Measurements from ENCODE around the gene PCDHGA10. TPM values are rescaled to one million over a fixed set of nuclear protein-coding genes. Genes with fewer than 3 reads are reported as not detected.

PCDHGA10 gene
- total RNA-seq, 1 experiment from 2014 or later: 3.6 TPM

DNA sequence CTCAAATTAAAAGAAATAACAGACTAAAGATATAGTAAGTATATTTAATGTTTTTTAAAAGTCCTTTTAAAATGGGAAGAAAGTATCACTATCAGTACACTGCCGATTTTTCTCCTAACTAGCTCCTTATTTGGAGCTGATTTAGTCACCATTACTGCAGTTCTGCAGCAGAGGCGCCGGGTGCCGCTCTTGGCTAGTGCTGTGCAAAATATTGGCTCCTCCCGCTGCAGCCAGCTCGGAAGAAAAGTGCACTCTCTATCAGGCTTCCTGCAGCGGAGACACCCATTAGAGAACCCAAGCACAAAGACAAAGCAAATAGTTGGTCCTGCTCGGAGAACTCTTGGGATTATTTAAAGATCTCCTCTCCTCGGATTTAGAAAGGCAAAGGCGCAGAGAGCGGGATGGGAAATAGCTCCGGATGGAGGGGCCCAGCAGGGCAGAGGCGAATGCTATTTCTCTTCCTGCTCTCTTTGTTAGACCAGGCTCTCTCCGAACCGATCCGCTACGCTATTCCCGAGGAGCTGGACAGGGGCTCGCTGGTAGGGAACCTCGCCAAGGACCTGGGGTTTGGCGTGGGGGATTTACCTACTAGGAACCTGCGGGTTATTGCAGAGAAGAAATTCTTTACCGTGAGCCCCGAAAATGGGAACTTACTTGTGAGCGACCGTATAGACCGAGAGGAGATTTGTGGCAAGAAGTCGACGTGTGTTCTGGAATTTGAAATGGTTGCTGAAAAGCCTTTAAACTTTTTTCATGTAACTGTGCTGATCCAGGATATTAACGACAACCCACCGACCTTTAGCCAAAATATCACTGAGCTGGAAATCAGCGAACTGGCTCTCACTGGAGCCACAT is 42.6 kb upstream of the PCDHGA10 start, which contains the start of gene PCDHGB3:
TSS of gene PCDHGB3 (plus strand) at position 249 of the 855 bp plus-strand sequence. CDS start at position 402, 153 bp downstream.
- Histone ChIP-seq H3K4me1 (ENCODE audit: insufficient read depth, low read length, poor library complexity, severe bottlenecking) (no peaks in the 10 kb centered on the region), H3K27ac (ENCODE audit: low read depth, low read length, poor library complexity, severe bottlenecking) (no peak within 1 kb of the TSS), H3K27me3 (replicated peaks; ENCODE audit: insufficient read depth, low read depth, low read length, poor library complexity) (no peaks in the 10 kb centered on the region), H3K36me3 (ENCODE audit: insufficient read depth, low read length, poor library complexity, severe bottlenecking) (no peaks in the 10 kb centered on the region), H3K4me3 (ENCODE audit: low read depth, low read length, poor library complexity, severe bottlenecking) (no peak within 1 kb of the TSS), H3K9me3 (ENCODE audit: low read depth, low read length, poor library complexity, severe bottlenecking) (peaks cover 26% of the 10 kb centered on the region)
- TF ChIP-seq, protein P1, sequence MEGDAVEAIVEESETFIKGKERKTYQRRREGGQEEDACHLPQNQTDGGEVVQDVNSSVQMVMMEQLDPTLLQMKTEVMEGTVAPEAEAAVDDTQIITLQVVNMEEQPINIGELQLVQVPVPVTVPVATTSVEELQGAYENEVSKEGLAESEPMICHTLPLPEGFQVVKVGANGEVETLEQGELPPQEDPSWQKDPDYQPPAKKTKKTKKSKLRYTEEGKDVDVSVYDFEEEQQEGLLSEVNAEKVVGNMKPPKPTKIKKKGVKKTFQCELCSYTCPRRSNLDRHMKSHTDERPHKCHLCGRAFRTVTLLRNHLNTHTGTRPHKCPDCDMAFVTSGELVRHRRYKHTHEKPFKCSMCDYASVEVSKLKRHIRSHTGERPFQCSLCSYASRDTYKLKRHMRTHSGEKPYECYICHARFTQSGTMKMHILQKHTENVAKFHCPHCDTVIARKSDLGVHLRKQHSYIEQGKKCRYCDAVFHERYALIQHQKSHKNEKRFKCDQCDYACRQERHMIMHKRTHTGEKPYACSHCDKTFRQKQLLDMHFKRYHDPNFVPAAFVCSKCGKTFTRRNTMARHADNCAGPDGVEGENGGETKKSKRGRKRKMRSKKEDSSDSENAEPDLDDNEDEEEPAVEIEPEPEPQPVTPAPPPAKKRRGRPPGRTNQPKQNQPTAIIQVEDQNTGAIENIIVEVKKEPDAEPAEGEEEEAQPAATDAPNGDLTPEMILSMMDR (conservative IDR thresholded peaks at IDR 0.05; ENCODE audit: low read depth, low read length): peak; percentile 45
- no peak for TF ChIP-seq EZH2 (IDR thresholded peaks at IDR 0.05; ENCODE audit: borderline replicate concordance, low read depth, low read length, poor library complexity, severe bottlenecking)
- intact Hi-C loops (cut with micrococcal nuclease; ENCODE audit: unreplicated experiment): no loop called here
- DNase-seq (ENCODE audit: low spot score): peak; percentile 48
- no TSS peak for BruUV-seq (replicated peaks)
- ChIA-PET POLR2A (ENCODE audit: low non-redundant PET) (interaction anchor here (0.7 kb wide), 1 partner anchor 238 kb away, joined by 4 read pairs; no protein-coding TSS in a partner anchor), CTCF (interaction anchor here (0.5 to 0.8 kb wide), 4 partner anchors 51 to 197 kb away, joined by 3 to 4 read pairs (median 4); no protein-coding TSS in a partner anchor)

DNA sequence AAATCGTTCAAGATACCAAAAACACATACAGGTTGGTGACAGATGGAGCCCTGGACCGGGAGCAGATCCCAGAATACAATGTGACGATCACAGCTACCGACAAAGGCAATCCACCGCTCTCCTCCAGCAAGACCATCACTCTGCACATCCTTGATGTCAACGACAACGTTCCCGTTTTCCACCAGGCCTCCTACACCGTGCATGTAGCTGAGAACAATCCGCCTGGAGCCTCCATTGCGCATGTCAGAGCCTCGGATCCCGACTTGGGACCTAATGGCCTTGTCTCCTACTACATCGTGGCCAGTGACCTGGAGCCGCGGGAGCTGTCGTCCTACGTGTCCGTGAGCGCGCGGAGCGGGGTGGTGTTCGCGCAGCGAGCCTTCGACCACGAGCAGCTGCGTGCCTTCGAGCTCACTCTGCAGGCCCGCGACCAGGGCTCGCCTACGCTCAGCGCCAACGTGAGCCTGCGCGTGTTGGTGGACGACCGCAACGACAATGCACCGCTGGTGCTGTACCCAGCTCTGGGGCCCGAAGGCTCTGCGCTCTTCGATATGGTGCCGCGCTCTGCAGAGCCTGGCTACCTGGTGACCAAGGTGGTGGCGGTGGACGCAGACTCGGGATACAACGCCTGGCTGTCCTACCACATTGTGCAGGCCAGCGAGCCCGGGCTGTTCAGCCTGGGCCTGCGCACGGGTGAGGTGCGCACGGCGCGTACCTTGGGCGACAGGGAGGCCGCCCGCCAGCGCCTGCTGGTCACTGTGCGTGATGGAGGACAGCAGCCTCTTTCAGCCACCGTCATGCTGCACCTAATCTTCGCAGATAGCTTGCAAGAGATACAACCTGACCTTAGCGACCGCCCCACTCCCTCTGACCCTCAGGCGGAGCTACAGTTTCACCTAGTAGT is 41.0 kb upstream of the PCDHGA10 start:
- Histone ChIP-seq H3K4me3 (ENCODE audit: low read depth, low read length, poor library complexity, severe bottlenecking) (no peak overlapping the region), H3K27ac (ENCODE audit: low read depth, low read length, poor library complexity, severe bottlenecking) (no peak overlapping the region), H3K27me3 (replicated peaks; ENCODE audit: insufficient read depth, low read depth, low read length, poor library complexity) (no peaks in the 10 kb centered on the region), H3K4me1 (ENCODE audit: insufficient read depth, low read length, poor library complexity, severe bottlenecking) (no peaks in the 10 kb centered on the region), H3K36me3 (ENCODE audit: insufficient read depth, low read length, poor library complexity, severe bottlenecking) (no peaks in the 10 kb centered on the region), H3K9me3 (ENCODE audit: low read depth, low read length, poor library complexity, severe bottlenecking) (peaks cover 25% of the 10 kb centered on the region)
- CTCF ChIA-PET: no interaction called here
- TF ChIP-seq, protein P1 (conservative IDR thresholded peaks at IDR 0.05; ENCODE audit: low read depth, low read length): no peak
- TF ChIP-seq EZH2 (IDR thresholded peaks at IDR 0.05; ENCODE audit: borderline replicate concordance, low read depth, low read length, poor library complexity, severe bottlenecking): no peak
- intact Hi-C loops (cut with micrococcal nuclease; ENCODE audit: unreplicated experiment): no loop called here
- BruUV-seq (replicated peaks): no TSS peak
- DNase-seq (ENCODE audit: low spot score): no peak
- POLR2A ChIA-PET (ENCODE audit: low non-redundant PET): interaction anchor here (0.6 kb wide), 1 partner anchor 37 kb away, joined by 3 read pairs; no protein-coding TSS in a partner anchor

GRCh38 chr5:141373673-141374317 is 39.0 kb upstream of the PCDHGA10 start, which contains the start of gene PCDHGA6:
TSS of gene PCDHGA6 (plus strand) at chr5:141373891. CDS start at chr5:141374084, 193 bp downstream.
- CTCF ChIA-PET: interaction anchor here (0.6 to 1.4 kb wide), 5 partner anchors 151 to 194 kb away, joined by 3 to 13 read pairs (median 8); partner anchors contain the start of gene PCDHB14
- H3K4me3 ChIP-seq (ENCODE audit: low read depth, low read length, poor library complexity, severe bottlenecking): peak within 1 kb of the TSS; percentile 51
- POLR2A ChIA-PET (ENCODE audit: low non-redundant PET): no interaction called here

More at GRCh38 chr5:141373673-141374317, 39.0 kb upstream of the PCDHGA10 start, which contains the start of gene PCDHGA6:
- Histone ChIP-seq H3K27ac (ENCODE audit: low read depth, low read length, poor library complexity, severe bottlenecking) (peak within 1 kb of the TSS; percentile 59), H3K9me3 (ENCODE audit: low read depth, low read length, poor library complexity, severe bottlenecking) (peaks cover 30% of the 10 kb centered on the region), H3K36me3 (ENCODE audit: insufficient read depth, low read length, poor library complexity, severe bottlenecking) (no peaks in the 10 kb centered on the region), H3K27me3 (replicated peaks; ENCODE audit: insufficient read depth, low read depth, low read length, poor library complexity) (no peaks in the 10 kb centered on the region), H3K4me1 (ENCODE audit: insufficient read depth, low read length, poor library complexity, severe bottlenecking) (no peaks in the 10 kb centered on the region)
- TSS peak; percentile 40 for BruUV-seq (replicated peaks)
- TF ChIP-seq, protein P1 (conservative IDR thresholded peaks at IDR 0.05; ENCODE audit: low read depth, low read length): peak; percentile 69
- TF ChIP-seq EZH2 (IDR thresholded peaks at IDR 0.05; ENCODE audit: borderline replicate concordance, low read depth, low read length, poor library complexity, severe bottlenecking): no peak
- intact Hi-C loops (cut with micrococcal nuclease; ENCODE audit: unreplicated experiment): loop anchor here (1.0 kb wide), 1 partner anchor 188 kb away; no protein-coding TSS in a partner anchor
- peak; percentile 70 for DNase-seq (ENCODE audit: low spot score)
